Liver (tissue), 9 donors: ENCODE measurements around the gene RALB. TPM values are rescaled to one million over a fixed set of nuclear protein-coding genes. Genes with fewer than 3 reads are reported as not detected.

ENCODE experiments used
- DNase-seq: peaks from one replicate; pipeline ENCODE4 v3.0.0-alpha.2; 2017; ENCODE audit warnings: low spot score
- H3K27ac ChIP-seq, 2 donors: one replicate each; pipeline ENCODE4 v1.7.0; 2013; ENCODE audit warnings: inconsistent platforms in 2 of 2, low read length in 2 of 2, control low read depth in 1 of 2, low read depth in 1 of 2, mild to moderate bottlenecking in 1 of 2
- H3K27me3 ChIP-seq, 4 donors: one replicate each; pipeline versions ENCODE4 v1.6.1 to v1.7.0; 2013; ENCODE audit warnings: low read length in 3 of 4, inconsistent platforms in 1 of 4, mild to moderate bottlenecking in 1 of 4, moderate library complexity in 1 of 4; ENCODE audit not compliant: control insufficient read depth in 4 of 4, insufficient read depth in 4 of 4
- H3K36me3 ChIP-seq, 4 donors: one replicate each; pipeline versions ENCODE4 v1.6.1 to v1.7.0; 2013; ENCODE audit warnings: low read length in 3 of 4, mild to moderate bottlenecking in 3 of 4, low read depth in 1 of 4, moderate library complexity in 1 of 4; ENCODE audit not compliant: control insufficient read depth in 4 of 4, insufficient read depth in 3 of 4
- H3K4me1 ChIP-seq, 4 donors: one replicate each; pipeline versions ENCODE4 v1.6.1 to v1.7.0; 2013; ENCODE audit warnings: low read length in 3 of 4, mild to moderate bottlenecking in 3 of 4, moderate library complexity in 1 of 4; ENCODE audit not compliant: control insufficient read depth in 4 of 4, insufficient read depth in 4 of 4
- H3K4me3 ChIP-seq, 3 donors: one replicate each; pipeline versions ENCODE4 v1.6.1 to v1.7.0; 2013; ENCODE audit warnings: low read length in 3 of 3, control low read depth in 1 of 3, low read depth in 1 of 3, mild to moderate bottlenecking in 1 of 3
- H3K9ac ChIP-seq, 2 donors: one replicate each; pipeline ENCODE4 v1.7.0; 2013; ENCODE audit warnings: low read length in 2 of 2, mild to moderate bottlenecking in 2 of 2, moderate library complexity in 2 of 2, control low read depth in 1 of 2, low read depth in 1 of 2
- H3K9me3 ChIP-seq, 4 donors: one replicate each; pipeline versions ENCODE4 v1.6.1 to v1.7.0; 2013; ENCODE audit warnings: low read length in 3 of 4; ENCODE audit not compliant: control insufficient read depth in 4 of 4
- FOXA1 ChIP-seq: IDR thresholded peaks from 2 replicates; pipeline ENCODE4 v1.6.1; 2016; ENCODE audit warnings: antibody characterized with exemption
- FOXA2 ChIP-seq: IDR thresholded peaks from 2 replicates; pipeline ENCODE4 v1.6.1; 2016; ENCODE audit warnings: antibody characterized with exemption
- GABPA ChIP-seq, 2 donors: IDR thresholded peaks in 1 of 2; conservative IDR thresholded peaks in 1 of 2; 2 replicates each; pipeline ENCODE4 v1.6.1; 2016; ENCODE audit warnings: antibody characterized with exemption in 2 of 2, mild to moderate bottlenecking in 1 of 2, moderate library complexity in 1 of 2
- HNF4A ChIP-seq, 2 donors: conservative IDR thresholded peaks; 2 replicates each; pipeline ENCODE4 v1.6.1; 2016; ENCODE audit warnings: antibody characterized with exemption in 2 of 2, mild to moderate bottlenecking in 2 of 2
- HNF4G ChIP-seq: IDR thresholded peaks from 2 replicates; pipeline ENCODE4 v1.6.1; 2016; ENCODE audit warnings: antibody characterized with exemption
- JUND ChIP-seq, 2 donors: IDR thresholded peaks; 2 replicates each; pipeline ENCODE4 v1.6.1; 2016; ENCODE audit warnings: antibody characterized with exemption in 2 of 2
- NR2F2 ChIP-seq: IDR thresholded peaks from 2 replicates; pipeline ENCODE4 v1.6.1; 2016; ENCODE audit warnings: antibody characterized with exemption
- RXRA ChIP-seq, 2 donors: IDR thresholded peaks; 2 replicates each; pipeline ENCODE4 v1.6.1; 2017 to 2018; ENCODE audit warnings: antibody characterized with exemption in 2 of 2, mild to moderate bottlenecking in 1 of 2
- SP1 ChIP-seq: IDR thresholded peaks from 2 replicates; pipeline ENCODE4 v1.6.1; 2018; ENCODE audit warnings: antibody characterized with exemption, mild to moderate bottlenecking
- TAF1 ChIP-seq: conservative IDR thresholded peaks from 2 replicates; pipeline ENCODE4 v1.6.1; 2016; ENCODE audit warnings: antibody characterized with exemption, mild to moderate bottlenecking
- YY1 ChIP-seq: IDR thresholded peaks from 2 replicates; pipeline ENCODE4 v1.6.1; 2016; ENCODE audit warnings: antibody characterized with exemption, mild to moderate bottlenecking
- WGBS: extraction: QIAGEN DNeasy Blood & Tissue Kit; methylation state at CpG from one replicate; pipeline ENCODE4 v1.1.7; 2013; 5-methylcytosine and 5-hydroxymethylcytosine counted together
- polyA plus RNA-seq, 2 donors: library from polyadenylated mRNA; stranded (reverse) in 1 of 2; unstranded in 1 of 2; fragments of 200-250 nt in 1 of 2; fragments of >200 nt in 1 of 2; fragmentation: Nextera tagmentation in 1 of 2; extraction: Ambion mirVana in 1 of 2; gene quantifications; one replicate each; pipeline versions ENCODE4 v1.2.1 to v1.2.3, GENCODE V29; 2013 to 2015
- total RNA-seq, 2 donors: library from RNA; depleted of rRNA; stranded (reverse); fragments of >200 nt; gene quantifications; one replicate each; pipeline ENCODE4 v1.2.3, GENCODE V29; 2014
- TF ChIP-seq, protein P1 (sequence below): fragments of 150-350 bp; IDR thresholded peaks from 2 replicates; pipeline ENCODE4 v1.5.1; 2017; ENCODE audit warnings: improper control_type of control experiment, low read depth, low read length; ENCODE audit not compliant: missing input control
- TF ChIP-seq, protein P2 (sequence below): IDR thresholded peaks from 2 replicates; pipeline ENCODE4 v1.6.1; 2016; ENCODE audit warnings: antibody characterized with exemption
- TF ChIP-seq, protein P3 (sequence below): IDR thresholded peaks from 2 replicates; pipeline ENCODE4 v1.6.1; 2016; ENCODE audit warnings: antibody characterized with exemption
- TF ChIP-seq, protein P4 (sequence below): IDR thresholded peaks from 2 replicates; pipeline ENCODE4 v1.6.1; 2016; ENCODE audit warnings: antibody characterized with exemption, mild to moderate bottlenecking
- donor health status: healthy.
- donor health status: healthy.
- donor health status: healthy.
- donor health status: healthy.
- donor health status: healthy.

Gene RALB
- total and polyA plus RNA-seq, 4 donors: 11.1 to 26.4 (median 20.1) TPM

DNA sequence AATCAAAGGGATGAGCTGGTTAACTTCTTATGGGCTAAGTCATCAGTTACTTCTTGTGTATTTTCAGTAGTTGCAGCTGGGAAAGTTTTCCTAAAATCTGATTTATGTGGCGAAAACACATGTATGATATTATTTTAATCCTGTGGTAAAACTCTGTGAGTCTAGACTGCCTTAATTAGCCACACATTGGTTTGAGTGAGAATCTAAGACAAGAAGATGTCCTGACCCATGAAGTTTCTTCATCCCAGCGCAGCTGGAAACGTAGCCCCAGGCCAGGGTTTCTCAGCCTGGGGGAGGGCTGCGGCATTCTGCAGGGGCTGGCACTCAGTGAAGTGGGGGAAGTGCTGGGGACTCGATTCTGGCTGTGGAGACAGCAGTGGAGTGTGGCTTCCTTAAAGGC lies 48.6 kb downstream of the RALB start:
- TF ChIP-seq JUND (IDR thresholded peaks at IDR 0.05) (no peak), TAF1 (no peak), SP1 (no peak), HNF4G (no peak), GABPA (IDR thresholded peaks at IDR 0.05 in 1 of 2, conservative IDR thresholded peaks at IDR 0.05 in 1 of 2) (no peak), HNF4A (conservative IDR thresholded peaks at IDR 0.05) (no peak), NR2F2 (no peak)
- TF ChIP-seq, protein P1, sequence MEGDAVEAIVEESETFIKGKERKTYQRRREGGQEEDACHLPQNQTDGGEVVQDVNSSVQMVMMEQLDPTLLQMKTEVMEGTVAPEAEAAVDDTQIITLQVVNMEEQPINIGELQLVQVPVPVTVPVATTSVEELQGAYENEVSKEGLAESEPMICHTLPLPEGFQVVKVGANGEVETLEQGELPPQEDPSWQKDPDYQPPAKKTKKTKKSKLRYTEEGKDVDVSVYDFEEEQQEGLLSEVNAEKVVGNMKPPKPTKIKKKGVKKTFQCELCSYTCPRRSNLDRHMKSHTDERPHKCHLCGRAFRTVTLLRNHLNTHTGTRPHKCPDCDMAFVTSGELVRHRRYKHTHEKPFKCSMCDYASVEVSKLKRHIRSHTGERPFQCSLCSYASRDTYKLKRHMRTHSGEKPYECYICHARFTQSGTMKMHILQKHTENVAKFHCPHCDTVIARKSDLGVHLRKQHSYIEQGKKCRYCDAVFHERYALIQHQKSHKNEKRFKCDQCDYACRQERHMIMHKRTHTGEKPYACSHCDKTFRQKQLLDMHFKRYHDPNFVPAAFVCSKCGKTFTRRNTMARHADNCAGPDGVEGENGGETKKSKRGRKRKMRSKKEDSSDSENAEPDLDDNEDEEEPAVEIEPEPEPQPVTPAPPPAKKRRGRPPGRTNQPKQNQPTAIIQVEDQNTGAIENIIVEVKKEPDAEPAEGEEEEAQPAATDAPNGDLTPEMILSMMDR: no peak
- Histone ChIP-seq H3K27me3 (no peaks in the 10 kb centered on the region), H3K4me3 (no peak overlapping the region), H3K9me3 (no peaks in the 10 kb centered on the region), H3K4me1 (no peaks in the 10 kb centered on the region), H3K27ac (no peak overlapping the region), H3K9ac (no peak overlapping the region), H3K36me3 (peaks cover 0 to 6% (median 2%) of the 10 kb centered on the region in 4 donors)
- DNase-seq: no peak
- 95% methylated on average over 5 of the region's 5 CpGs for WGBS

DNA sequence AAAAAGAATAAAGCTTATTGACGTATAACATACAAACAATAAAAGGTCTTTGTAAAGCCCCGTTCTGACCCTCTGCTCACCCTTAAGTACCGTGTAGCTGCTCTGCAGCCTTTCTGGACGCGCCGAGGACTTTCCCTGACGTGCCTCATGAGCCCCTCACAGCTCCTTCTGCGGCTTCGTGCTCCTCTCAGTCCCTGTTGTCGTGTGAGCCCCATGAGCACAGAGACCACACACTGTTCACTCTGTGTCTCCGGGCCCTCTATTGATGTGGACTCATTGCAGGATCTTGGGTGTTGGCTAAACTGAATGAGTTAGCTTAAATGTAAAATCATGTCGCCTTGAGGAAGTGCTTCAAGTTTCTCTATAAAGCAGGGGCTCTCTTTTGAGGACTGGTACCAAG lies 49.6 kb downstream of the RALB start:
- Histone ChIP-seq H3K4me1 (no peaks in the 10 kb centered on the region), H3K27ac (no peak overlapping the region), H3K9ac (no peak overlapping the region), H3K27me3 (no peaks in the 10 kb centered on the region), H3K36me3 (peaks cover 0 to 6% (median 2%) of the 10 kb centered on the region in 4 donors), H3K4me3 (no peak overlapping the region), H3K9me3 (no peaks in the 10 kb centered on the region)
- no peak for TF ChIP-seq TAF1
- TF ChIP-seq, protein P2, sequence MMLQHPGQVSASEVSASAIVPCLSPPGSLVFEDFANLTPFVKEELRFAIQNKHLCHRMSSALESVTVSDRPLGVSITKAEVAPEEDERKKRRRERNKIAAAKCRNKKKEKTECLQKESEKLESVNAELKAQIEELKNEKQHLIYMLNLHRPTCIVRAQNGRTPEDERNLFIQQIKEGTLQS: no peak
- no peak for TF ChIP-seq SP1
- no peak for TF ChIP-seq FOXA2
- TF ChIP-seq, protein P3, sequence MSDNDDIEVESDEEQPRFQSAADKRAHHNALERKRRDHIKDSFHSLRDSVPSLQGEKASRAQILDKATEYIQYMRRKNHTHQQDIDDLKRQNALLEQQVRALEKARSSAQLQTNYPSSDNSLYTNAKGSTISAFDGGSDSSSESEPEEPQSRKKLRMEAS: no peak
- TF ChIP-seq YY1: no peak
- no peak for TF ChIP-seq FOXA1
- WGBS: 93% methylated on average over 12 of the region's 12 CpGs
- no peak for DNase-seq

DNA sequence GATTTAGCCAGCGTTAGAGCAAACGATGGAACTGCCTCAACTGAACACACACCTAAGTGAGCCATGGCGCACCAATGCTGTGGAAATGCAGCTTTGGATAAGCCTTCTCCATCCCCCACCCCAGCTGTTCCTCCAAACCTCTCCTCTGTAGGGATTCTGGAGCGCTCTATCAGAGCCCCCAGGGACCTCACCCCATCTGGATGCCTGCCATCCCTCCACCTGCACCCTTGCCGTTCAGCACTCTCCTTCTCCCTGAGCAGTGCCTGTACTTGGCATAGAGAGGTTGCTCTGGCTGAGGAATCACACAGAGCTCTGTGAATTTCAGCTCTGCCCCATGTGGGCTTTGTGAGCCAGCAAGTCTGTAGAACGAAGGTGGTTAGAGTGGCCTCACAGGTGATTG lies 50.5 kb downstream of the RALB start:
- TF ChIP-seq RXRA (IDR thresholded peaks at IDR 0.05) (no peak), FOXA1 (no peak), JUND (IDR thresholded peaks at IDR 0.05) (no peak), HNF4G (no peak), GABPA (IDR thresholded peaks at IDR 0.05 in 1 of 2, conservative IDR thresholded peaks at IDR 0.05 in 1 of 2) (no peak)
- TF ChIP-seq, protein P4, sequence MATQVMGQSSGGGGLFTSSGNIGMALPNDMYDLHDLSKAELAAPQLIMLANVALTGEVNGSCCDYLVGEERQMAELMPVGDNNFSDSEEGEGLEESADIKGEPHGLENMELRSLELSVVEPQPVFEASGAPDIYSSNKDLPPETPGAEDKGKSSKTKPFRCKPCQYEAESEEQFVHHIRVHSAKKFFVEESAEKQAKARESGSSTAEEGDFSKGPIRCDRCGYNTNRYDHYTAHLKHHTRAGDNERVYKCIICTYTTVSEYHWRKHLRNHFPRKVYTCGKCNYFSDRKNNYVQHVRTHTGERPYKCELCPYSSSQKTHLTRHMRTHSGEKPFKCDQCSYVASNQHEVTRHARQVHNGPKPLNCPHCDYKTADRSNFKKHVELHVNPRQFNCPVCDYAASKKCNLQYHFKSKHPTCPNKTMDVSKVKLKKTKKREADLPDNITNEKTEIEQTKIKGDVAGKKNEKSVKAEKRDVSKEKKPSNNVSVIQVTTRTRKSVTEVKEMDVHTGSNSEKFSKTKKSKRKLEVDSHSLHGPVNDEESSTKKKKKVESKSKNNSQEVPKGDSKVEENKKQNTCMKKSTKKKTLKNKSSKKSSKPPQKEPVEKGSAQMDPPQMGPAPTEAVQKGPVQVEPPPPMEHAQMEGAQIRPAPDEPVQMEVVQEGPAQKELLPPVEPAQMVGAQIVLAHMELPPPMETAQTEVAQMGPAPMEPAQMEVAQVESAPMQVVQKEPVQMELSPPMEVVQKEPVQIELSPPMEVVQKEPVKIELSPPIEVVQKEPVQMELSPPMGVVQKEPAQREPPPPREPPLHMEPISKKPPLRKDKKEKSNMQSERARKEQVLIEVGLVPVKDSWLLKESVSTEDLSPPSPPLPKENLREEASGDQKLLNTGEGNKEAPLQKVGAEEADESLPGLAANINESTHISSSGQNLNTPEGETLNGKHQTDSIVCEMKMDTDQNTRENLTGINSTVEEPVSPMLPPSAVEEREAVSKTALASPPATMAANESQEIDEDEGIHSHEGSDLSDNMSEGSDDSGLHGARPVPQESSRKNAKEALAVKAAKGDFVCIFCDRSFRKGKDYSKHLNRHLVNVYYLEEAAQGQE: no peak
- TF ChIP-seq, protein P1: no peak
- Histone ChIP-seq H3K36me3 (peaks cover 0 to 5% (median 2%) of the 10 kb centered on the region in 4 donors), H3K27ac (no peak overlapping the region), H3K4me3 (no peak overlapping the region), H3K9ac (no peak overlapping the region), H3K27me3 (no peaks in the 10 kb centered on the region), H3K4me1 (no peaks in the 10 kb centered on the region), H3K9me3 (no peaks in the 10 kb centered on the region)
- DNase-seq: no peak
- 90% methylated on average over 6 of the region's 6 CpGs for WGBS
